ENCODE measurements around the gene CEP43.

GRCh38 chr6:166955121-166955864, 43.9 kb upstream of the CEP43 start:
- TF ChIP-seq GATA2 (IDR thresholded peaks at IDR 0.05; ENCODE audit: low read depth, low read length) = no peak
- TF ChIP-seq GATA3 (IDR thresholded peaks at IDR 0.05; ENCODE audit: low read depth, low read length) = no peak
